ENCODE measurements around the gene PI4KA.

GRCh38 chr22:20741008-20741633 lies 117.5 kb downstream of the PI4KA start:
- TF ChIP-seq CTCF (IDR thresholded peaks at IDR 0.05; ENCODE audit: low read depth, low read length): no peak
- no peak for TF ChIP-seq POLR2A (IDR thresholded peaks at IDR 0.05; ENCODE audit: extremely low read depth, insufficient read length)
- no peak for TF ChIP-seq MYC (IDR thresholded peaks at IDR 0.05; ENCODE audit: low read depth, low read length)
- TF ChIP-seq MAX (IDR thresholded peaks at IDR 0.05; ENCODE audit: low read depth, low read length): no peak

Measured in NB4 (cell line).